Kidney epithelial cell (primary cell): ENCODE results near the gene SLC47A2. TPM values are rescaled to one million over a fixed set of nuclear protein-coding genes. Genes with fewer than 3 reads are reported as not detected.

ENCODE experiments used
- DNase-seq: peaks from one replicate; pipeline ENCODE4 v3.0.0-alpha.2; 2010; ENCODE audit warnings: low read depth
- H3K27me3 ChIP-seq: 2 replicates; pipeline ENCODE4 v1.6.0; 2011; ENCODE audit warnings: low read length; ENCODE audit not compliant: control insufficient read depth, insufficient read depth
- H3K36me3 ChIP-seq: 2 replicates; pipeline ENCODE4 v1.5.1; 2011; ENCODE audit warnings: low read length; ENCODE audit not compliant: control insufficient read depth, insufficient read depth
- H3K4me3 ChIP-seq: 2 replicates; pipeline ENCODE4 v1.5.1; 2011; ENCODE audit warnings: low read depth, mild to moderate bottlenecking, control low read depth, low read length
- total RNA-seq: library from RNA; depleted of rRNA; stranded (reverse); fragments of >200 nt; gene quantifications from 2 replicates; pipeline ENCODE4 v1.2.3, GENCODE V29; 2015
- TF ChIP-seq, protein P1 (sequence below): IDR thresholded peaks from 2 replicates; pipeline ENCODE4 v1.5.1; 2011; ENCODE audit warnings: mild to moderate bottlenecking, moderate library complexity, low read length, control low read depth, inconsistent platforms; ENCODE audit not compliant: insufficient read depth, poor library complexity, severe bottlenecking

SLC47A2 gene
- total RNA-seq, 1 donor from 2014 or later: not detected

DNA sequence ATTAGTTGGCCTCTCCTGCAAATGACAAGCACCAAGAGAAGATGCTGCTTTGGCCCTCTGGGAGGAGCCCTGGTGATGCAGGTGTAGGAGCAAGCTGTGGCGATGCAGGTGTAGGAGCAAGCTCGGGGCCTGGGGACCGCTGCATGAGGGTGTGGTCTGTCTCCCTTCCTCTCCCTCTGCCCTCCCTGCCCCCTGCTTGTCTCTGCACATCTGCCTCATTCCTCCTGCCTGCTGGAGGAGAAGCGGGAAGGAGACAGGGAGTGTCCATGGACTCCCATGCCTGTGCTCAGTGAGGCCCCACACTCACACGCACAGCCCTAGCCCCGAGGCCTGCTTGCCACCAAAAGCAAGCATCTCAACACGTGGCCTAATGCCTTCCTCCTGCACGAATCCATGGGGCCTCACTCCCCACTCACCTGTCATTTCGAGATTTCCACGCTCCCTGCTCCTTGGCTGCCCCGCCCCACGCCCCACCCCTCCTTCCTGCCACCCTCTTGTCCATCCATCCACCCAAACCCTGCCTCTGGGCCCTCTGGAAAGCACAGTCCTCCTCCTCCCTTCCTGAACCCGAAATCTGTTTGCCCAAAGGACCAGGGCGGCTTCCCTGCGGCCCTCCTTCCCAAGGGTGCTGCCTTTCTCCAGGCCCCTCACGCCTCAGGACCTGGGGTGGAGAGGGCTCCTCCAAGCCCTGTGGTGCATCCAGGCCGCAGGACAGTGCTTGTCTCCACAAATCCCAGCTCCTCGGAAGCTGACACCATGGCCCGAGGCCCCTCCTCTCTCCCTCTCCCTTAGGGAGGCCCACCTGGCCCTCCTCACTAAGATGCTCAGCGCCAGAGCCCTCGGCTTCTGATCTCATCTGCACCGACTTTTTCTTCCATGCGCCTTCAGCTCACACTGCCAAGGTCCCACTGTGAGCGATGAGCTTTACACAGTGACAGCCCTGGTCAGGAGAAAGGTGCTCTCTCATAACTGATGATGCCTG is 43.5 kb upstream of the SLC47A2 start:
- Histone ChIP-seq H3K36me3 (no peaks in the 10 kb centered on the region), H3K4me3 (no peak overlapping the region), H3K27me3 (peaks cover 15% of the 10 kb centered on the region)
- TF ChIP-seq, protein P1, sequence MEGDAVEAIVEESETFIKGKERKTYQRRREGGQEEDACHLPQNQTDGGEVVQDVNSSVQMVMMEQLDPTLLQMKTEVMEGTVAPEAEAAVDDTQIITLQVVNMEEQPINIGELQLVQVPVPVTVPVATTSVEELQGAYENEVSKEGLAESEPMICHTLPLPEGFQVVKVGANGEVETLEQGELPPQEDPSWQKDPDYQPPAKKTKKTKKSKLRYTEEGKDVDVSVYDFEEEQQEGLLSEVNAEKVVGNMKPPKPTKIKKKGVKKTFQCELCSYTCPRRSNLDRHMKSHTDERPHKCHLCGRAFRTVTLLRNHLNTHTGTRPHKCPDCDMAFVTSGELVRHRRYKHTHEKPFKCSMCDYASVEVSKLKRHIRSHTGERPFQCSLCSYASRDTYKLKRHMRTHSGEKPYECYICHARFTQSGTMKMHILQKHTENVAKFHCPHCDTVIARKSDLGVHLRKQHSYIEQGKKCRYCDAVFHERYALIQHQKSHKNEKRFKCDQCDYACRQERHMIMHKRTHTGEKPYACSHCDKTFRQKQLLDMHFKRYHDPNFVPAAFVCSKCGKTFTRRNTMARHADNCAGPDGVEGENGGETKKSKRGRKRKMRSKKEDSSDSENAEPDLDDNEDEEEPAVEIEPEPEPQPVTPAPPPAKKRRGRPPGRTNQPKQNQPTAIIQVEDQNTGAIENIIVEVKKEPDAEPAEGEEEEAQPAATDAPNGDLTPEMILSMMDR: no peak
- no peak for DNase-seq

DNA sequence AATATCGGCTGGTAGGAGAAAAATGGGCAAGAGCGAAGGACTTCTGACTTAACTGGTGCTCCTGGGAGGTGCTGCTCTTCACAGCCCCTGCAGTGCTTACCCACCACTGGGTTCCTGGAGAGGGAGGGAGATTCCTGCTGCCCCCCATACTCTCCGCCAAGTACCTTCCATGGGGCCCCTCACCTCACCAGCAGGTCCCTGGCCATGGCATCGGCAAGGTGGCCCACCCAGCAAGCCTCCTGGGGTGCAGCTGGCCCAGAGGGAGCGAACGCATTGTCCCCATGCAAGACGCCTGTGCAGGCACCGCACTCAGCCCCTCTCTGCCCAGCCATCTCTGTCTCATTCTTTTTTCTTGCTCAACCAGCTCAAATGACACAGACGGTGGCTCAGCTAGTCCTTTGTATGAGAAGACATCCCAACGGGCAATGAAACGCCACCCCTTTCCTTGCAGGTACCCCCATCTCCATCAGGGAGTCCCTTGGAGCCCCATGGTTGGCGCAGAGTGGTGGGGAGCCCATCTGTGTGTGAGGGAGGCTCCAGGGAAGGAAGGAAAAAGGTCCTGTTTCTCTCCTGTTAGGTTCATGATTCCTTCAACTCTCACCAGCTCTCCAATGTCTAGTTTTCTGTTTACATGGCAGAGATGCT is 41.3 kb upstream of the SLC47A2 start:
- Histone ChIP-seq H3K27me3 (peaks cover 10% of the 10 kb centered on the region), H3K36me3 (no peaks in the 10 kb centered on the region), H3K4me3 (no peak overlapping the region)
- no peak for DNase-seq
- TF ChIP-seq, protein P1: no peak

DNA sequence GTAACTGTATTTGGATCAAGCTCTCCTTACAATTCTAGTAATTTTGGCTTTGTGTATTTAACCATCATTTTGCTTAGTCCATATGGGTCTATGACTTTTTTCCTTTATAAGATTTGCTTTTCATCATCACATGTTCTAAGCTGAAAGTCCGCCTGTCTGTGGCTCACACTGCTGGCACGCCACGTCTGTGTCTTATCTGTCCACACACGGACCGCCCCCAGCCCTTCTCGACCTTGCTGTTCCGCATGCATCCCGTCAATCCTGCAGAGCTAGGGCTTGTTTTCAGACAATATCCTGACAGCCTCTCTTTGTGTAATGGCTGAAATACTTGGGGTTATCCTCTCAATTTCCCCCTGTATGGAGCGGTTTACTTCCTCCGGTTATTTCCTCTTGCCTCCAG is 40.2 kb upstream of the SLC47A2 start:
- Histone ChIP-seq H3K36me3 (no peaks in the 10 kb centered on the region), H3K27me3 (peaks cover 4% of the 10 kb centered on the region), H3K4me3 (no peak overlapping the region)
- no peak for DNase-seq
- TF ChIP-seq, protein P1: no peak

DNA sequence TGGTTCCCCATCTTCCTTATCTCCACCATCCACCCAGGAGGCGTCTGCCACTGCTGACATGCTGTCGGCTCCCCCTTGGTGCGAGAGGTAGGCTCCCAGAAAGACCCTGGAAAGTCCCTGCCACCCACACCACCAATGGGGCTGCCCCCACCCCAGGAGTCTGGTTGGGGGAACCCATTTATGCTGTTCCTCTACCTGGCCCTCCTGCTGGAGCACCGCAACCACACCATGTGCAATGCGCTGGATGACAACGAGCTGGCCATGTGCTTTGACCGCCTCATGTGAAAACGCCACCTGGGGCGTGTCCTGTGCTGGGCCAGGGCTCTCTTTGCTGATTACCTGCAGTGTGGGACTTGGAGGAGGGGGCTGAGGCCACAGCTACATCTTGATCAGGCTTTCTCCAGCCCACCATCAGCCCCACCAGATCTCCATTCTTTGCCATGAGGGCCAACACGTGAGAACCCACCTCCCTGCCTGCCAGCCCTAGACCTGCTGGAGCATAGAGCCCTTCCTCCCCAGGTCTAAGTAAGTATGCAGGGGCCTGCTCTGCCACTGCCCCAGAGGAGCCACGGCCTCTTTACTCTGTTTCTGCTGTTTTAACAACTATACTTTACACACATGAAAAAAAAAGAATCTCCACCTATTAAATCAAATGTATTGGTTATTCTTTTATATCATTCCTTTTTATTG is 39.6 kb upstream of the SLC47A2 start:
- no peak overlapping the region for H3K4me3 ChIP-seq
- no peaks in the 10 kb centered on the region for H3K36me3 ChIP-seq
- TF ChIP-seq, protein P1: no peak
- H3K27me3 ChIP-seq: peaks cover 4% of the 10 kb centered on the region
- DNase-seq: no peak

DNA sequence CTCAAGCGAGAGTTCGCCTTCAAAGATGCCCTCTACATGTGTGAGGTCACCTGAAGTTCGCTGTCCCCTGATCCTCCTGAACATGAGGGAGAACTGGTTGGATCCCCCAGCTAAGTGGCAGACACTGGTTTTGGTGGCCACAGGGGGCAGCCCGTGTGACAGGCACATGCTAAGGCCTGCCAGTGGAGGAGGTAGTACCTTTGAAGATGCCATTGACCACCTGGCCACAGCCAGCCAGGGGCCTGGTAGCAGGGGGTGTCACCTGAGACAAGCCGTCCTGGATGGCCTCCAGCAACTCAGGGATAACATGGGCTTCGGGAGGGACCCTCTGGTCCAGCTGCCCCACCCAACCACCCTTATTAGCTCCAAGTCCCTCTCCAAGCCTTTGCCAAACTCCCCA is 39.0 kb upstream of the SLC47A2 start:
- Histone ChIP-seq H3K27me3 (peaks cover 4% of the 10 kb centered on the region), H3K4me3 (no peak overlapping the region), H3K36me3 (no peaks in the 10 kb centered on the region)
- TF ChIP-seq, protein P1: no peak
- DNase-seq: no peak
